PC-9 (cell line): ENCODE results near the gene CD300LB. TPM values are rescaled to one million over a fixed set of nuclear protein-coding genes. Genes with fewer than 3 reads are reported as not detected.

ENCODE experiments used
- BruUV-seq: library from RNA; stranded (reverse); fragments of 400-500 nt; replicated peaks from 2 replicates; lab custom pipeline; 2021; lab: Mats Ljungman, UMichigan
- CTCF ChIA-PET: fragments of 300-600 bp; sonication (Branson Sonifier 250); formaldehyde crosslinking; loops from one replicate; lab custom pipeline; 2022; ENCODE audit warnings: antibody characterized with exemption; lab: Charles Lee
- POLR2A ChIA-PET: fragments of 300-600 bp; sonication (Branson Sonifier 250); formaldehyde crosslinking; loops from one replicate; lab custom pipeline; 2022; ENCODE audit warnings: antibody characterized with exemption; ENCODE audit not compliant: unreplicated experiment; lab: Charles Lee
- DNase-seq, 2 experiments: peaks; one replicate each; pipeline versions ENCODE4 v3.0.0 to v3.0.0-alpha.2; 2015 to 2022; ENCODE audit warnings: mixed read lengths in 1 of 2
- H2AFZ ChIP-seq: fragments of 200-600 bp; sonication (generic); 2 replicates; pipeline ENCODE4 v1.8.1; 2017; ENCODE audit warnings: antibody characterized with exemption
- H3F3A ChIP-seq: fragments of 200-600 bp; sonication (generic); 2 replicates; pipeline ENCODE4 v1.8.1; 2017; ENCODE audit warnings: antibody characterized with exemption, mild to moderate bottlenecking, low read depth; ENCODE audit not compliant: insufficient read depth
- H3K27ac ChIP-seq: fragments of 200-600 bp; sonication (generic); 2 replicates; pipeline ENCODE4 v1.6.1; 2016; ENCODE audit warnings: mixed run types
- H3K27me3 ChIP-seq: fragments of 200-600 bp; sonication (generic); 2 replicates; pipeline ENCODE4 v1.6.1; 2016; ENCODE audit warnings: low read depth, mixed run types; ENCODE audit not compliant: insufficient read depth
- H3K36me3 ChIP-seq: fragments of 200-600 bp; sonication (generic); 2 replicates; pipeline ENCODE4 v1.6.1; 2016; ENCODE audit warnings: low read depth, mixed run types
- H3K4me1 ChIP-seq: fragments of 200-600 bp; sonication (generic); replicated peaks from 2 replicates; pipeline ENCODE4 v1.6.1; 2016; ENCODE audit warnings: mixed run types; ENCODE audit not compliant: insufficient read depth
- H3K4me2 ChIP-seq: fragments of 200-600 bp; sonication (generic); 2 replicates; pipeline ENCODE4 v1.6.1; 2017; ENCODE audit warnings: mixed run types
- H3K4me3 ChIP-seq: fragments of 200-600 bp; sonication (generic); 2 replicates; pipeline ENCODE4 v1.6.1; 2016; ENCODE audit warnings: mixed run types
- H3K79me2 ChIP-seq: fragments of 200-600 bp; sonication (generic); 2 replicates; pipeline ENCODE4 v1.6.1; 2017; ENCODE audit warnings: low read depth, mixed run types
- H3K9me2 ChIP-seq: fragments of 200-600 bp; sonication (generic); 2 replicates; pipeline ENCODE4 v1.8.1; 2017; ENCODE audit warnings: mild to moderate bottlenecking; ENCODE audit not compliant: insufficient read depth
- H3K9me3 ChIP-seq: fragments of 200-600 bp; sonication (generic); 2 replicates; pipeline ENCODE4 v1.8.1; 2016; ENCODE audit warnings: low read depth; ENCODE audit not compliant: insufficient read depth
- H4K20me1 ChIP-seq: fragments of 200-600 bp; sonication (generic); 2 replicates; pipeline ENCODE4 v1.8.1; 2017; ENCODE audit not compliant: insufficient read depth
- EZH2 ChIP-seq: fragments of 200-600 bp; sonication (generic); IDR thresholded peaks from 2 replicates; pipeline ENCODE4 v1.8.0; 2017; ENCODE audit warnings: antibody characterized with exemption, low read depth
- intact Hi-C: fragments of 100-400 bp; cut with micrococcal nuclease; formaldehyde crosslinking; loops from one replicate; pipeline ENCODE4 v1.10.0; 2022; ENCODE audit not compliant: unreplicated experiment
- total RNA-seq: library from RNA; stranded (reverse); gene quantifications from 2 replicates; pipeline ENCODE4 v1.2.3, GENCODE V29; 2021
- TF ChIP-seq, protein P1 (sequence below): fragments of 200-600 bp; sonication (generic); conservative IDR thresholded peaks from 2 replicates; pipeline ENCODE4 v1.6.1; 2017; ENCODE audit warnings: mixed run types, antibody characterized with exemption, mild to moderate bottlenecking, moderate library complexity

CD300LB gene
- total RNA-seq, 1 experiment from 2014 or later: not detected

DNA sequence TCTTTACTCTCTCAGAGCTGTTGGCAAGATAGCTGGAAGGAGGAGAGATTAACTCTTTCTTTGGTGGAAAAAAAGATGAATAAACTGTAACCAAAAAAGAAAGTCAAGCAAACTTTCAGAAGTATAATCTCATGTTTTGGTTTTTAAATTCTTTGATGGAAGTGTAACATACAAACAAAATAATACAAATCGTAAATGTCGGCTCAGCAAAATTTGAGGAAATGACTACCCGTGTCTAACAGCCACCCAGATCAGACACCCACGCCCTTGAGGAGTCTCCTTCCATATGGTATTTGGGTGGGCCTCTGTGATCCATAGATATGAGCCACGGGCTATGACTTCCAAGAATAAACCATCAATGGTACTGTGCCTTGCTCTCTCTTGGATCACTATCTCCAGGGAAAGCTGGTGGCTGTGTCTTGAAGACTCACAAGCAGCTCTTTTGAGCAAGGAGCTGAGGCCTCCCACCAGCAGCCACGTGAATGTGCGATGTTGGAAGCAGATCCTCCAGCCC, 24.2 kb upstream of the CD300LB start:
- Histone ChIP-seq H3K9me2 (no peaks in the 10 kb centered on the region), H2AFZ (no peak overlapping the region), H4K20me1 (no peaks in the 10 kb centered on the region), H3K79me2 (no peaks in the 10 kb centered on the region), H3K9me3 (no peaks in the 10 kb centered on the region), H3F3A (no peaks in the 10 kb centered on the region), H3K27ac (no peak overlapping the region), H3K36me3 (no peaks in the 10 kb centered on the region), H3K4me2 (no peak overlapping the region), H3K4me1 (no peaks in the 10 kb centered on the region), H3K27me3 (peaks cover 99% of the 10 kb centered on the region), H3K4me3 (no peak overlapping the region)
- no peak for TF ChIP-seq EZH2
- TF ChIP-seq, protein P1, sequence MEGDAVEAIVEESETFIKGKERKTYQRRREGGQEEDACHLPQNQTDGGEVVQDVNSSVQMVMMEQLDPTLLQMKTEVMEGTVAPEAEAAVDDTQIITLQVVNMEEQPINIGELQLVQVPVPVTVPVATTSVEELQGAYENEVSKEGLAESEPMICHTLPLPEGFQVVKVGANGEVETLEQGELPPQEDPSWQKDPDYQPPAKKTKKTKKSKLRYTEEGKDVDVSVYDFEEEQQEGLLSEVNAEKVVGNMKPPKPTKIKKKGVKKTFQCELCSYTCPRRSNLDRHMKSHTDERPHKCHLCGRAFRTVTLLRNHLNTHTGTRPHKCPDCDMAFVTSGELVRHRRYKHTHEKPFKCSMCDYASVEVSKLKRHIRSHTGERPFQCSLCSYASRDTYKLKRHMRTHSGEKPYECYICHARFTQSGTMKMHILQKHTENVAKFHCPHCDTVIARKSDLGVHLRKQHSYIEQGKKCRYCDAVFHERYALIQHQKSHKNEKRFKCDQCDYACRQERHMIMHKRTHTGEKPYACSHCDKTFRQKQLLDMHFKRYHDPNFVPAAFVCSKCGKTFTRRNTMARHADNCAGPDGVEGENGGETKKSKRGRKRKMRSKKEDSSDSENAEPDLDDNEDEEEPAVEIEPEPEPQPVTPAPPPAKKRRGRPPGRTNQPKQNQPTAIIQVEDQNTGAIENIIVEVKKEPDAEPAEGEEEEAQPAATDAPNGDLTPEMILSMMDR: no peak
- CTCF ChIA-PET: no interaction called here
- intact Hi-C loops: no loop called here
- POLR2A ChIA-PET: no interaction called here
- no TSS peak for BruUV-seq
- DNase-seq: no peak

DNA sequence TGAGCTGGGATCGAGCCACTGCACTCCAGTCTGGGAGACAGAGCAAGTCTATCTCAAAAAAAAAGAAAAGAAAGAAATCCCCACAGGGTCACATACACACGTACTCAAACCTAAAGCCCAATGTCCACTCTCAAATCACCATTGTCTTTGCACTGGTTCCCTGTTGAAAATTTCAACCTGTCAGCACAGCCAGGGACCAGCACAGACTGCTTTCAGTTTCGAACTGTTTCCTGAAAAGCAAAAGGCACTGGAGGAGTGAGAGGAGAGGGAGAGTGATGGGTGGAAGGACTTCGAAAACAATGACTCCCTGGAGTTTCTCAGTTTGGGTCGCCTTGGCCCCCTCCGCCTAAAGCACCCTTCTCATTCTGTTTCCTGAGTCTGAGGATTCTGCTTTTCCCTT, 23.6 kb upstream of the CD300LB start:
- Histone ChIP-seq H3K9me3 (no peaks in the 10 kb centered on the region), H3K27me3 (peaks cover 100% of the 10 kb centered on the region), H3K27ac (no peak overlapping the region), H3F3A (no peaks in the 10 kb centered on the region), H3K4me3 (no peak overlapping the region), H4K20me1 (no peaks in the 10 kb centered on the region), H3K36me3 (no peaks in the 10 kb centered on the region), H3K4me1 (no peaks in the 10 kb centered on the region), H3K79me2 (no peaks in the 10 kb centered on the region), H2AFZ (no peak overlapping the region), H3K4me2 (no peak overlapping the region), H3K9me2 (no peaks in the 10 kb centered on the region)
- DNase-seq: no peak
- intact Hi-C loops: no loop called here
- no peak for TF ChIP-seq EZH2
- TF ChIP-seq, protein P1: no peak
- CTCF ChIA-PET: no interaction called here
- POLR2A ChIA-PET: no interaction called here
- no TSS peak for BruUV-seq

DNA sequence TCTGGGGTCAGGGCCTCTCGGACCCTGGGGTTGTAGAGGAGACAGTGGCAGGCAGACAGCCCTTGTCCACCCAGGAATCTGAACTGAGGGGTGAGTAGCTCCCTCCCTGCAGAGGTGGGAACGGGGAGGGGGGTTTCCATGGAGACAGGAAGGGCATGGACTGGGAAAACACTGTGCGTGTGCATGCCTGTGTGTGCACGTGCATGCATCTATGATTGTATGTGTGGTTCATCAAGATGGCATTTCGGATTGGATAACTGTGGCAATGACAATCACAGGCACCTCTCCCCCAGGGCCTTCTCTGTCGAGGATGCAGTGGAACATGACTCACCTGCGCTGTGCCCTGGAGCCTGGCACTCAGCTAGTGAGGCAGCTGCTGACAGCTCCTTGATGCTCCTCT, 20.8 kb upstream of the CD300LB start:
- Histone ChIP-seq H3K79me2 (no peaks in the 10 kb centered on the region), H3K9me3 (no peaks in the 10 kb centered on the region), H3K4me1 (no peaks in the 10 kb centered on the region), H4K20me1 (no peaks in the 10 kb centered on the region), H3K9me2 (no peaks in the 10 kb centered on the region), H2AFZ (no peak overlapping the region), H3K4me3 (no peak overlapping the region), H3F3A (no peaks in the 10 kb centered on the region), H3K27ac (no peak overlapping the region), H3K36me3 (no peaks in the 10 kb centered on the region), H3K4me2 (no peak overlapping the region), H3K27me3 (peaks cover 100% of the 10 kb centered on the region)
- DNase-seq: no peak
- ChIA-PET CTCF (no interaction called here), POLR2A (no interaction called here)
- TF ChIP-seq, protein P1: no peak
- no peak for TF ChIP-seq EZH2
- BruUV-seq: no TSS peak
- intact Hi-C loops: no loop called here
